ENCODE data around the gene SMYD3. TPM values are rescaled to one million over a fixed set of nuclear protein-coding genes. Genes with fewer than 3 reads are reported as not detected.
A peak's percentile ranks its signal among the peaks of the same experiment; 100 is the strongest.

SMYD3 gene
- polyA plus RNA-seq, 12 donors, result 7.7 to 11.6 (median 9.9) TPM; not detected in 2

- no peak for DNase-seq
Observed at GRCh38 chr1:246518456-246519205, 11.6 kb upstream of the SMYD3 start.

DNA sequence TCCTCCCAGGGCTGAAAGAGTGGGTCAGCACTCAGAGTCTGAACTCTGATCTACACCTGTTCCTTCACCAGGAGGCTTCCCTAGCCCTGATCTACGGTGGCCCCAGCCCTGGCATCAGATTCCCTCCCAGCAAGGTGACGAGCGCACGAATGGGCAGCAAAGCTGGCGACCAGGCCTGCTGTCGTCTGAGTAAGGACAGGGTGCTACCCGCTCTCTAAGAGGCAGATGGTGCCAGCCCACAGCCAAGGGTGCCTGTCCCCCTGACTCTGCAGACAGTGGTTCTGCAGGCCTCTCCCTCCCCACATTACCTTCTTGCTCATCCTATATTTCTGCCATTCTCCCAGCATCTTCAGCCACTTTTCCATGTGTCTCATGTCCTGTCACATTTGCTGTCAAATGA lies 10.3 kb upstream of the SMYD3 start:
- no peak for DNase-seq

DNA sequence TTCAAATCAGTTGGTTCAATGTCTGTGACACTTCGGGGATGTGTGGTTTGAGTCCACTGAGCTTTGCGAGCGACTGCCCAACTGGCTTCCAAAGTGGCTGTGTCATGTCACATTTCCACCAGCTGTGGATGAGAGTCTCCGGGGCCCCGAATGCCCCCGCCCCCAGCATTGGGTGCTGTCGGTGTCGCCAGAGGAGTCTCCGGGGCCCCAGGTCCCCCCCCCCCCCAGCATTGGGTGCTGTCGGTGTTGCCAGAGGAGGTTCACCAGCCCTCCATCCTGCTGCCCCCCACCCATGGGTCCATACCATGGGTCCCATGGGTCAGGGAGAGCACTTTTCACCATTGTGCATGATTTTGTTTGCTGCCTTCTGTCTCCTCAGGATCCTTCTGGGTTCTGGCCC lies 9.0 kb upstream of the SMYD3 start:
- no peak for DNase-seq

- DNase-seq, result no peak
Observed at GRCh38 chr1:246515390-246516005, 8.4 kb upstream of the SMYD3 start.

DNA sequence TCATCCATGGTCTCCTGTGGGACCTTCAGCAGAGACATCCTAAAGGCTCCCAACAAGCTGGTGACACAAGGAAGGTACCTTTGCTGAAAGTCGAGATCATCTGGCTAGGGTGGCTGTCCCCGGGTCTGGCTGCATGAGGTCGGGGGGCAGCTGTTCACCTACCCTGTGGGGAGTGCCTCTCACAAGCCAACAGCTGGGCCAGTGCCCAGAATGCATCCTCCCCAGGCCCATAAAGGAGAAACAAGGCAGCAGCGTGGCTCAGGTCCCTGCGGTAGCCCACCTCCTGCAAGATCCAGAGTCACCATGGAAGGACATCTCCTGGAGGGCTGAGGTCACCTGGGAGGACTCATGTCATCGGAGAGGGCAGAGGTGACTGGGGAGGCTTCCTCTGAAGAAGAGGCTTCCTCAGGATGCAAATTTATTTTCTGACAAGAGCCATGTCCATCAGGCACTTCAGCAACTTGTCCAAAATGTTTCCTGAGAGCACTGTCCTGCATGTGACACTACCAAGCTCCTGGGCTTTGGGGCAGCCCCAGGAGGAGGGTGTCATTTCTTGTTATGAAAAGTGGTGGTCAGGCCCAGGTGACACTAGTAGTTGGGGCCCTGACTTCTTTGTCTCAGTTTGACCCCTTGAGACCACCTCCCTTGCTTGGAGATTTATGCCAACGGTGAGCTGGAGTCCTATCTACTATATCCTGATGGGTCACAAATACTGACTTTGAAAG lies 6.7 kb upstream of the SMYD3 start:
- no peak for DNase-seq

DNA sequence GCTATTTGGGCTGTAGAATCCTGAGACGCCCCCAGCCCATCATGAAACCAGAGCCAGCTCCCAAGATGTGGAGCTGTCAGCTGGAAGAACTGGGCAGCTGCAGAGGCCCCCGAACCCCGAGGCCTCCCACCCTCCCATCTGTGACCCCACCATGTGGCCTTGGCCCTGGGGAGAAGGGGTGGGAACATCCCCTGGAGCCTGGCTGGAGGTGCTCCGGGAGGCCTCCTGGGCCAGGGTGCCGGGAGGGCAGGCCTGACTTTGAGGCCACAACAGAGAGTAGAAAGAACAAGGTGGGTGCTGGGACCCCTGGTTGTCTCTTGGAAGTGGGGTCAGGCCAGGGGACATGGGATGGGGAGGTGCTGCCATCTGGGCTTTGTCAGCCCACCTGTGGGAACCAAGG lies 6.0 kb upstream of the SMYD3 start:
- no peak for DNase-seq

GRCh38 chr1:246512635-246513034 lies 5.6 kb upstream of the SMYD3 start:
- no peak for DNase-seq

- DNase-seq, result no peak
Observed at GRCh38 chr1:246512230-246512629, 5.2 kb upstream of the SMYD3 start.

DNA sequence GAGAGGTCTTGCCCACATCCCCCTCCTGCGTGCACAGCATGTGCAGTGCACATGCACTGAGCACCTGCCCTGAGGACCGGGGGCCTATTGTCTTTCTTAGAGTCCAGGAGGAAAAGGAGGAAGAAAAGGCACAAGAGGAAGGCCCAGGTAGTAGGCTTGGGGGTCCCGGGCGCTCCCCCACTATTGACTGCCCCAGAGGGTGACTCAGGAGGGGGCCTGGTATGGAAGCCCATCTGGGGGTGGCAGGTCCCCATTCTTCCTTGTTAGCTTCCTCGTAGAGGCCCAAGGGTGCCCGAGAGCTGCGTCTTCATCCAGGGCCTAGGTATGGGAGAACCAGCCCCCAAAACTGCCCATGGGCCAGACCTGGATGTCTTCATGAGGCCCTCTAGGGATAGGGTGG lies 4.1 kb upstream of the SMYD3 start:
- DNase-seq, result no peak

DNA sequence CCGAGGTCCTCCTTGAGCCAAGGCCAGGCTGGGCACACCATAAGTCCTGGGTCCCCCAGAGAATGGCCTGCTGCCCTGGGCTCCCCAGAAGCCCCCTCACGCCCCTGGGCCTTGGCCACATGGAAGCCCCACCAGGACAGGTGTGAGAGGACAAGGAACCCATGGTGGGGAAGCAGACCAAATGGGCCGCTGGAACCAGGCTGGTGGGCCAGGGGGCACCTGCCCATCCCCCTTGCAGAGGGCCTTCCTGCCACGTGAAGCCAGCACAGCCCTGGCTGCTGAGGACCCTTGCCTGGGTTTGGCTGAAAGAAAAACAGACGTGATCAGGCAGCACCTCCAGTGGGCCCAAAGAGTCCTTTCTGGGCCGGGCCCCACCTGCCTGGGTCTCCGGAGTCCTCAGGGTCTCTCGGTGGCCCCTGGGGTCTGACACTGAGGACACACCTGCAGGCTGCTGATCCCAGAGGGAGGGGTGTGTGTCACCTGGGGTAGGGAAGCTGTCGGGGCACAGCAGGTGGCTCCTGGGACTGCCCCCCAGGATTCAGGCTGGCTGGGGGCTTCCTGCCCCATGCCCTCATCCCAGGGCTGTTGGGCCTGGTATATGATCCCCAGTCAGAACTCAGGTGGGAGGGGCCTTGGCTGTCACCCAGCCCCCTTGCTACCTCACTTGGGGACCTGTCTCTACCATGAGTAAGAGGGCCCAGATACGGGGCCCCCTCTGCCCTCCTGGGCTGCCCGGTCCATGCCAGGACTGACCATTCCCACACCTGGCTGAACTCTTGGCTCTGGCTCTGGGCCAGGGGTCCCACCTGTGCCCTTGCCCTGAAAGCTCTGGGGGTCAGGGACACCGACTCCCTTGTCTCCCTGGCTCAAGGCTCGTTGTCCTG lies 3.3 kb upstream of the SMYD3 start:
- DNase-seq, result no peak

DNA sequence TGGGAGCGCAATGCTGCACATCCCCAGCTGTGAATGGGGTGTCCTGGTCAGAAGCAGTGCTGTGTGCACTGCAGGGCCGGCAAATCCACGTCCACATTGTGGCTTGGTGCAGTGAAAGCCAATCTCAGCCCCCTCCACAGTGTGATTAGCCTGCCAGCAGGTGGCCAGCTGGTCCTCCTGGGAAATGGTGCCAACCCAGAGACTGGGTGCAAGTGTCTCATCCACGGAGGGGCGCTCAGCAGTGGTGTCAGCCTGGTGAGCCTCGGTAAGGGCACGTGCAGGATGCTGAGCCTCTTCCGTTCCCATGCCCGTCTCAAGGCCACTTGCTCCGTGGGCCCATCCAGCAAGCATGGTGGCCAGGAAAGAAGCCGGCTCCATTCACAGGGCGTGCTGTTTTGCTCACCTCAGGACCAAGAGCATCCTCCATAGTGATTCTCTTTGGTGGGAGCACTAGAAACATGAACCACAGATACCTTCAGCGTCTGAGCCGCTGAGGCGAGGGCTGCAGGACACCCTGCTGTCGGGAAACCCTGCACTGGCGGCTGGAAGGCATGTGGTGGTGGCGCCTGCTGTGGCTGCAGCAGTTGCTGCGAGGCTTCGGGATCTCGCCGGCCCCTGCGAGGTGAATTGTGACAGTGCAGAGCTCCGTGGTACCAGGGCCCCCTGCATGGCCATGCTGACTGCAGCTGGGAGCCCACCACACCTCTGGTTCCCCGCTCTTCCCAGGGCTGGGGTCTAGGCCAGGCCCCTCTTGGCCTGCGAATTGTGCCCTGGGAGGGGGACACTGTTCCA lies 2.0 kb upstream of the SMYD3 start:
- no peak for DNase-seq

DNA sequence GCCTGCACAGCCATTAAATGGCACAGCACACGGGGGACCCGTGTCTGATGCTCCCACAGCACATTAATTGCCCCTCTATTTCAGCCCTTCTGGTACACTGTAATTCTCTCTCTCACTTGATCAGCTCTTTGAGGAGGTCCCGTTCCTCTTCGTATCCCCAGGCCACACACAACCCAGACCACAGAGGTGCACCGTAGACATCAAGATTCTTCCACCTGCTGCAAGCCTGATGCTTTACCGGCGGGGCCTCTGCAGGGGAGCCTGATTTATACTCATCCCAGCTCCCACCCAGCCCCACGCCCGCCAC lies 759 bp downstream of the SMYD3 start:
- DNase-seq, result no peak

DNA sequence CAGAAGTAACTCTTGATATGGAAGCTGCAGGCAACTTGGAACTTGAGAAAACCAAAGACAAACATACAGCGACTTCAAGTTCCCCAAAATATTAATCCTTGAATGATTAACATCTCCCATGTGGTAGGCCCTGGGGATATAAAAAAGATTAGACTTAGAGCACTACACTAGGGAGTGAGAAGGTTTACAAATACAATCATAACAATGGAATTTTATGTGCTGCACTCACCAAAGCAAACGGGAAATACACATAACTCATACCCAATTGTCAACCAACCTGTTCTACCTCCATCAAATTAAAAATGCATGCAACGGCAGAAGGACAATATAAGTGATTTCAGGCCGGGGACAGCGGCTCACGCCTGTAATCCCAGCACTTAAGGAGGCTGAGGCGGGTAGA lies 3.7 kb downstream of the SMYD3 start:
- no peak for DNase-seq

GRCh38 chr1:246497331-246497915 lies 9.7 kb downstream of the SMYD3 start:
- DNase-seq, result peak; percentile 61

DNA sequence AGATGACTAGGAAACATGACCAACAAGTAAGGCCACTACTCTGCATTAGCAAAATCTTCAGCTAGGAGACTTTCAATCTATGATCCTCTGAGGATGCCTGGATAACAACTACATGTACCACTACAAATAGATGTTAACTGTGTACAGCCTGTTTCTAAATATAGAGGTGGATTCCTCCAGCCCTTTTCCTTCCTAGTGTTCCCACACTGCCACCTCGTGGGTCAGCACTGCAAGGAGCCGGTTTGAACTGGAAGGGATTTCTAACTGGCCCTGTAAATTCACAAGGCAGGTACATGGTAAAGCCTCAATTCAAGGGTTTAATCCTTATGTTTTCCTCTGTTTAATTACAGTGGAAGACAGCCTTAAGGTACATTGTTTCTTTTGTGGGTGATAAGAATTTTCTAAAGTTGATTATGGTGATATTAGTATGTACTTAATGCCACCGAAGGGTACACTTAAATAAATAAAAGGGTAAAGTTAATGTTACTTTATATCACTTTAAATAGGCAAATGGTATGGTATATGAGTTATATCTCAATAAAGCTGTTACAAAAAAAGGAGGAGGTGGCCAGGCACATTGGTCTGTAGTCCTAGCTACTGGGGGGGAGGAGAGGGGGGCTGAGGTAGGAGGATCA lies 14.4 kb downstream of the SMYD3 start:
- peak; percentile 70 for DNase-seq

- no peak for DNase-seq
Observed at GRCh38 chr1:246491551-246492053, 15.5 kb downstream of the SMYD3 start.

GRCh38 chr1:246488674-246489073 lies 18.4 kb downstream of the SMYD3 start:
- no peak for DNase-seq

DNA sequence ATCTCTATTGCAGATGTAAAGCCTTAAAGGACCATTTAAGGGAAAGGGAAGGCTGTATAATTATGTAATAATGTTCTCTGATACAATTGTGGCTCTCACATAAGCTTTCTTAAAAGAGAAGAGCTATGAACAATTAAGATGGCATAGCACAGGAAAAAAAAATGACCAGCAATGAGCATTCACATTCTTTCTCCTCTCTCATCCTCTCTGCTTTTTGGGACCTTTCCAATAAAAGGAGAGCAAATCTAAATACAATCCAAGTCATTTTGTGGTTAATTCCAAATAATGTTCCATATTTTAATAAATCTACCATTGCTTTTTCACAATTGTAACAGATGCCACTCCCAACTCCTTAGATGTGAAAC lies 23.5 kb downstream of the SMYD3 start:
- DNase-seq, result no peak

DNA sequence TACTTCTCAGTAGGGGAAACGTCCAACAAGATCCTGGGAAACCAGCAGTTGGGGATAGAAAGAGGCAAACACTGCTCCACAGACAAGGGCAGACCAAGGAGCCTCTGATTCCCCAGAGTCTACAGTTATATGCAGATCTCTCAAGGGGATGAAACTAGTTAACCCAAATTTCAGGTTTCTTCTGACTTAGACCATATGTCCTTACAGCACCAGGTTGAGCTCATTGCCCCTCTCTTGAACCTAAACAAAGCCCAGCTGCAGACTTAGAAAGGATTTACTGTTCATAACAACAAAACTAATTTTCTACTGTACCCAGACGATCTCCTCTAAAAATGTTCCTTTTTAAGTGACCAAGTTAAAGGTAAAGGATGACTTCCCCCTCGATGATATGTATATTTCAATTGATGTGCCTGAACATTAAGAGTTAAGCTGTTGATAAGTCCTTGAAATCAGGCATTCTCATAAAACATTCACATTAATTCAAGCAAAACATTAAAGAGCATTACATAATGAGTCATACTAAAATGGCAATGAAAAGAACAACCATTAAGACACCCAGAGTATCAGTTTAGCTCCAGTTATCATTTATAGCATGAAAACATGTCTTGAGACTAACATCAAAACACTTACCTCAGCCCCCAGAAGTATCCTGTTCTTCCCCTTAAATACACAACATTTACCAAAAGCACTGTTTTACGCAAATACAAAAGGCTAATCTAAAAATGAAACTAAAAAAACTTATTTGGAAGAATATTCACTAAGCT lies 24.1 kb downstream of the SMYD3 start:
- no peak for DNase-seq

- DNase-seq, result no peak
Observed at GRCh38 chr1:246479061-246479460, 28.0 kb downstream of the SMYD3 start.
